HCT116 (cell line): ENCODE data around the gene SLC41A3. TPM values are rescaled to one million over a fixed set of nuclear protein-coding genes. Genes with fewer than 3 reads are reported as not detected.
"Not testable (repeated sequence)": the region's sequence is repeated elsewhere in the genome, so short reads cannot be mapped to it uniquely, and the experiment has no call there.

ENCODE experiments used
- ATAC-seq: fragments of 200-7000 bp; cut with Tn5 transposase; 2 replicates; pipeline ENCODE4 v1.9.1; 2020; ENCODE audit warnings: mild to moderate bottlenecking, moderate library complexity
- BruUV-seq: library from RNA; stranded (reverse); fragments of 400-500 nt; replicated peaks from 2 replicates; lab custom pipeline; 2021; lab: Mats Ljungman, UMichigan
- CTCF ChIA-PET: fragments of 300-600 bp; sonication (Branson Sonifier 250); formaldehyde crosslinking; loops from one replicate; lab custom pipeline; 2021; ENCODE audit warnings: antibody characterized with exemption; lab: Charles Lee
- POLR2A ChIA-PET: fragments of 300-600, 350-600 bp; sonication (Branson Sonifier 250); formaldehyde crosslinking; loops from one replicate; lab custom pipeline; 2021; ENCODE audit warnings: antibody characterized with exemption; lab: Charles Lee
- RAD21 ChIA-PET, 2 experiments: fragments of 300-600 bp; sonication (Branson Sonifier 250); formaldehyde crosslinking; loops; one replicate each; lab custom pipeline; 2023; ENCODE audit warnings: low total read pairs in 2 of 2; ENCODE audit not compliant: uncharacterized antibody in 2 of 2, unreplicated experiment in 2 of 2, low non-redundant PET in 1 of 2; lab: Charles Lee
- DNase-seq: peaks from one replicate; pipeline ENCODE4 v3.0.0-alpha.2; 2010; ENCODE audit warnings: low read depth, low spot score
- H2AFZ ChIP-seq: fragments of 200-600 bp; shearing (Covaris generic), sonication (generic); 2 replicates; pipeline ENCODE4 v1.6.1; 2017; ENCODE audit warnings: low read depth, mixed run types, mixed read lengths, antibody characterized with exemption, low read length; ENCODE audit not compliant: poor library complexity, severe bottlenecking
- H3K27ac ChIP-seq: 2 replicates; pipeline ENCODE4 v1.5.1; 2012; ENCODE audit warnings: low read depth, low read length
- H3K27me3 ChIP-seq: fragments of 200-600 bp; sonication (generic); 2 replicates; pipeline ENCODE4 v1.6.1; 2016; ENCODE audit warnings: mixed run types, low read length, mixed read lengths; ENCODE audit not compliant: insufficient read depth
- H3K36me3 ChIP-seq, 2 experiments: fragments of 200-500 bp in 1 of 2; fragments of 200-600 bp in 1 of 2; sonication (Bioruptor generic) in 1 of 2; sonication (generic) in 1 of 2; 2 replicates each; pipeline versions ENCODE4 v1.5.1 to v1.6.1; 2014 to 2016; ENCODE audit warnings: low read length in 2 of 2, inconsistent platforms in 1 of 2, mixed read lengths in 1 of 2, mixed run types in 1 of 2; ENCODE audit not compliant: insufficient read depth in 2 of 2, control insufficient read depth in 1 of 2
- H3K4me1 ChIP-seq, 2 experiments: fragments of 200-600 bp in 1 of 2; sonication (generic) in 1 of 2; 2 replicates each; pipeline versions ENCODE4 v1.5.1 to v1.6.1; 2012 to 2017; ENCODE audit warnings: low read length in 2 of 2, inconsistent platforms in 1 of 2, mild to moderate bottlenecking in 1 of 2, mixed read lengths in 1 of 2, mixed run types in 1 of 2, moderate library complexity in 1 of 2; ENCODE audit not compliant: insufficient read depth in 2 of 2, control insufficient read depth in 1 of 2
- H3K4me2 ChIP-seq: fragments of 200-600 bp; sonication (generic); 2 replicates; pipeline ENCODE4 v1.6.1; 2017; ENCODE audit warnings: mixed run types, low read length, mixed read lengths
- H3K4me3 ChIP-seq, 2 experiments: fragments of 200-600 bp in 1 of 2; sonication (generic) in 1 of 2; replicated peaks in 1 of 2; 2 replicates each; pipeline ENCODE4 v1.5.1; 2011 to 2016; ENCODE audit warnings: low read length in 2 of 2, control low read depth in 1 of 2, low read depth in 1 of 2, mild to moderate bottlenecking in 1 of 2, mixed read lengths in 1 of 2, mixed run types in 1 of 2
- H3K79me2 ChIP-seq: fragments of 200-600 bp; sonication (generic); 2 replicates; pipeline ENCODE4 v1.6.1; 2017; ENCODE audit warnings: mild to moderate bottlenecking, mixed run types, low read length, moderate library complexity, mixed read lengths; ENCODE audit not compliant: insufficient read depth
- H3K9ac ChIP-seq: fragments of 200-600 bp; sonication (generic); 2 replicates; pipeline ENCODE4 v1.6.1; 2016; ENCODE audit warnings: low read length, mixed read lengths
- H3K9me2 ChIP-seq: fragments of 200-600 bp; sonication (generic), shearing (Covaris generic); 2 replicates; pipeline ENCODE4 v1.6.1; 2017; ENCODE audit warnings: mixed run types, mild to moderate bottlenecking, moderate library complexity; ENCODE audit not compliant: insufficient read depth
- H3K9me3 ChIP-seq, 2 experiments: fragments of 200-500 bp in 1 of 2; fragments of 200-600 bp in 1 of 2; sonication (Bioruptor generic) in 1 of 2; sonication (generic) in 1 of 2; 2 replicates each; pipeline ENCODE4 v1.6.1; 2014 to 2017; ENCODE audit warnings: low read length in 2 of 2, mixed read lengths in 2 of 2, inconsistent platforms in 1 of 2, low read depth in 1 of 2, mild to moderate bottlenecking in 1 of 2, mixed run types in 1 of 2, moderate library complexity in 1 of 2; ENCODE audit not compliant: control insufficient read depth in 1 of 2, insufficient read depth in 1 of 2
- H4K20me1 ChIP-seq: fragments of 200-600 bp; sonication (generic), shearing (Covaris generic); 2 replicates; pipeline ENCODE4 v1.6.1; 2017; ENCODE audit warnings: mixed run types, mild to moderate bottlenecking, moderate library complexity; ENCODE audit not compliant: insufficient read depth
- EZH2 ChIP-seq: fragments of 200-600 bp; sonication (generic); IDR thresholded peaks from 2 replicates; pipeline ENCODE4 v1.6.1; 2017; ENCODE audit warnings: antibody characterized with exemption, mixed run types
- JUND ChIP-seq: IDR thresholded peaks from 2 replicates; pipeline ENCODE4 v1.6.1; 2012
- POLR2A ChIP-seq: IDR thresholded peaks from 2 replicates; pipeline ENCODE4 v1.7.0; 2011; ENCODE audit warnings: borderline replicate concordance; ENCODE audit not compliant: insufficient read depth, insufficient read length; ENCODE audit errors: extremely low read depth
- POLR2AphosphoS5 ChIP-seq: IDR thresholded peaks from 2 replicates; pipeline ENCODE4 v1.6.1; 2011; ENCODE audit warnings: mild to moderate bottlenecking, low read depth, low read length, moderate library complexity
- SIN3A ChIP-seq: IDR thresholded peaks from 2 replicates; pipeline ENCODE4 v1.6.1; 2012; ENCODE audit warnings: low read depth
- TCF7L2 ChIP-seq: IDR thresholded peaks from 2 replicates; pipeline ENCODE4 v1.7.0; 2011; ENCODE audit warnings: borderline replicate concordance, inconsistent platforms; ENCODE audit not compliant: insufficient read depth, insufficient read length; ENCODE audit errors: extremely low read depth
- ZFX ChIP-seq: fragments of 450-650 bp; IDR thresholded peaks from 2 replicates; pipeline ENCODE4 v1.6.1; 2017
- intact Hi-C: fragments of 100-400 bp; cut with micrococcal nuclease; formaldehyde crosslinking; loops from 2 replicates; pipeline ENCODE4 v1.10.0; 2022
- total RNA-seq: library from RNA; stranded (reverse); gene quantifications from one replicate; pipeline ENCODE4 v1.2.1, GENCODE V29; 2021; ENCODE audit not compliant: unreplicated experiment
- TF ChIP-seq, protein P1 (sequence below): IDR thresholded peaks from 2 replicates; pipeline ENCODE4 v1.6.1; 2011; ENCODE audit warnings: mild to moderate bottlenecking, low read length, moderate library complexity; ENCODE audit not compliant: insufficient replicate concordance; ENCODE audit errors: extremely low read depth

SLC41A3 gene
- total RNA-seq, 1 experiment from 2014 or later: 45.9 TPM

DNA sequence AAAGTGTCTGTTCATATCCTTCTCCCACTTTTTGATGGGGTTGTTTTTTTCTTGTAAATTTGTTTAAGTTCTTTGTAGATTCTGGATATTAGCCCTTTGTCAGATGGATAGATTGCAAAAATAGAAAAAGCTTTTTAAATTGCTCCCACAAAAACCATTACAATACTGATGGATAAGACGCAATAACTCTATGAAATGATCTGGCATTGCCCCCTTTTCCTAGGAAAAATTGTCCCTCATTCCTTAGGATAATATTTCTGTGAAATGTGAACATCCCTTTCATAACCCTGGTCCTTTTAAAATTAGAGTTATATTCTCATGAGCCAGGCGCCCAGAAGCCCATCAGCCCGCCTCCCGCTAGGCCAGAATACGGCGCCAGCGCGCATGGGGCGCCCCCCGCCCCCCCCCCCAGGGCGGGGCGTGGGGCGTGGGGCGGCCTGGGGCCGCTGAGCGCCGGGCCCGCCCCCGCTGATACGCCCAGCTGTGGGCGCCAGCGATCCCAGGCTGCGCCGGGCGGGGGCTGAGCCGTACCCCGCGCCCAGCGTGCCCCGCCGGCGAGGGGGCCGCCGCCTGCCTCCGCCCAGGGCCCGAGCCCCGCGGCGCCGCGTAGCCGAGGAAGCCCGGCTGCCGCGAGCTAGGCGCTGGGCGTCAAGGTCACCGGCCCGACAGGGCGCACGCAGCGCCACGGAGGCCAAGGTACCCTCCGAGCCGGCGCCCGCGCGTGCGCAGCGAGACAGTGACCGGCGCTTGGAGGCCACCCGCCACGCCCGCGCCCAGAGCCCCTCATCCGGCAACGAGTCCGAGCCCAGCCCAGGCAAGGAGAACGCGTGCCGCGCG lies 126.0 kb downstream of the SLC41A3 start (continued):
- TF ChIP-seq EZH2 (no peak), TCF7L2 (no peak), POLR2AphosphoS5 (no peak), JUND (no peak), ZFX (no peak), SIN3A (no peak), POLR2A (no peak)
- TF ChIP-seq, protein P1, sequence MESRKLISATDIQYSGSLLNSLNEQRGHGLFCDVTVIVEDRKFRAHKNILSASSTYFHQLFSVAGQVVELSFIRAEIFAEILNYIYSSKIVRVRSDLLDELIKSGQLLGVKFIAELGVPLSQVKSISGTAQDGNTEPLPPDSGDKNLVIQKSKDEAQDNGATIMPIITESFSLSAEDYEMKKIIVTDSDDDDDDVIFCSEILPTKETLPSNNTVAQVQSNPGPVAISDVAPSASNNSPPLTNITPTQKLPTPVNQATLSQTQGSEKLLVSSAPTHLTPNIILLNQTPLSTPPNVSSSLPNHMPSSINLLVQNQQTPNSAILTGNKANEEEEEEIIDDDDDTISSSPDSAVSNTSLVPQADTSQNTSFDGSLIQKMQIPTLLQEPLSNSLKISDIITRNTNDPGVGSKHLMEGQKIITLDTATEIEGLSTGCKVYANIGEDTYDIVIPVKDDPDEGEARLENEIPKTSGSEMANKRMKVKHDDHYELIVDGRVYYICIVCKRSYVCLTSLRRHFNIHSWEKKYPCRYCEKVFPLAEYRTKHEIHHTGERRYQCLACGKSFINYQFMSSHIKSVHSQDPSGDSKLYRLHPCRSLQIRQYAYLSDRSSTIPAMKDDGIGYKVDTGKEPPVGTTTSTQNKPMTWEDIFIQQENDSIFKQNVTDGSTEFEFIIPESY: no peak

DNA sequence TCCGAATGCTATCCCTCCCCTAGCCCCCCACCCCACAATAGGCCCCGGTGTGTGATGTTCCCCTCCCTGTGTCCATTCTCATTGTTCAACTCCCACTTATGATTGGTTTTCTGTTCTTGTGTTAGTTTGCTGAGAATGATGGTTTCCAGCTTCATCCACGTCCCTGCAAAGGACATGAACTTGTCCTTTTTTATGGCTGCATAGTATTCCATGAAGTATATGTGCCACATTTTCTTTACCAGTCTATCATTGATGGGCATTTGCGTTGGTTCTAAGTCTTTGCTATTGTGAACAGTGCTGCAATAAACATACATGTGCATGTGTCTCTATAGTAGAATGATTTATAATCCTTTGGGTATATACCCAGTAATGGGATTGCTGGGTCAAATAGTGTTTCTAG lies 126.9 kb downstream of the SLC41A3 start:
- CTCF ChIA-PET, H3K9ac ChIP-seq, H3K4me2 ChIP-seq, H4K20me1 ChIP-seq, H3K79me2 ChIP-seq, H2AFZ ChIP-seq, H3K9me2 ChIP-seq, H3K27ac ChIP-seq, DNase-seq, H3K36me3 ChIP-seq, BruUV-seq, H3K27me3 ChIP-seq, H3K4me1 ChIP-seq, ATAC-seq, intact Hi-C loops, H3K9me3 ChIP-seq, RAD21 ChIA-PET, H3K4me3 ChIP-seq, POLR2A ChIA-PET: not testable (repeated sequence)

Other genes starting within 250 kb of the SLC41A3 start
- 2.2 TPM for gene ROPN1B, start 114.9 kb downstream of the SLC41A3 start, total RNA-seq
- 0.81 TPM for gene ALDH1L1, start 96.5 kb upstream of the SLC41A3 start, total RNA-seq